Parathyroid adenoma (tissue), 2 donors: ENCODE data around the gene CABLES1.

Experiments
- H2AFZ ChIP-seq: fragments of 300-600 bp; sonication (generic); one replicate; pipeline ENCODE4 v1.7.0; 2017; ENCODE audit warnings: antibody characterized with exemption, mild to moderate bottlenecking
- H3K27ac ChIP-seq: fragments of 300-600 bp; sonication (generic); one replicate; pipeline ENCODE4 v1.7.0; 2017
- H3K27me3 ChIP-seq: fragments of 300-600 bp; sonication (generic); one replicate; pipeline ENCODE4 v1.7.0; 2017; ENCODE audit warnings: low read length; ENCODE audit not compliant: control insufficient read depth, insufficient read depth
- H3K36me3 ChIP-seq: fragments of 300-600 bp; sonication (generic); one replicate; pipeline ENCODE4 v1.7.0; 2017; ENCODE audit warnings: low read length; ENCODE audit not compliant: control insufficient read depth, insufficient read depth
- H3K4me1 ChIP-seq: fragments of 300-600 bp; sonication (generic); one replicate; pipeline ENCODE4 v1.7.0; 2017; ENCODE audit warnings: control low read depth
- H3K4me2 ChIP-seq: fragments of 300-600 bp; sonication (generic); one replicate; pipeline ENCODE4 v1.7.0; 2017; ENCODE audit warnings: low read length
- H3K4me3 ChIP-seq: fragments of 300-600 bp; sonication (generic); one replicate; pipeline ENCODE4 v1.7.0; 2017; ENCODE audit warnings: low read depth, low read length
- H3K79me2 ChIP-seq: fragments of 300-600 bp; sonication (generic); one replicate; pipeline ENCODE4 v1.7.0; 2017; ENCODE audit warnings: control low read depth
- H3K9ac ChIP-seq: fragments of 300-600 bp; sonication (generic); one replicate; pipeline ENCODE4 v1.7.0; 2017; ENCODE audit warnings: mild to moderate bottlenecking
- H3K9me3 ChIP-seq: fragments of 300-600 bp; sonication (generic); one replicate; pipeline ENCODE4 v1.7.0; 2017; ENCODE audit warnings: low read length; ENCODE audit not compliant: control insufficient read depth
- CTCF ChIP-seq: fragments of 300-600 bp; sonication (generic); IDR thresholded peaks from one replicate; pipeline ENCODE4 v1.7.0; 2017; ENCODE audit warnings: antibody characterized with exemption, mild to moderate bottlenecking
- donor health status: primary hyperparathyroidism.

Gene CABLES1

GRCh38 chr18:23237524-23238151 is 102.4 kb downstream of the CABLES1 start:
- Histone ChIP-seq H2AFZ (no peak overlapping the region), H3K9ac (no peak overlapping the region), H3K27me3 (no peaks in the 10 kb centered on the region), H3K9me3 (no peaks in the 10 kb centered on the region), H3K4me2 (no peak overlapping the region), H3K27ac (no peak overlapping the region), H3K36me3 (no peaks in the 10 kb centered on the region), H3K4me1 (no peaks in the 10 kb centered on the region), H3K79me2 (no peaks in the 10 kb centered on the region), H3K4me3 (no peak overlapping the region)
- no peak for TF ChIP-seq CTCF

DNA sequence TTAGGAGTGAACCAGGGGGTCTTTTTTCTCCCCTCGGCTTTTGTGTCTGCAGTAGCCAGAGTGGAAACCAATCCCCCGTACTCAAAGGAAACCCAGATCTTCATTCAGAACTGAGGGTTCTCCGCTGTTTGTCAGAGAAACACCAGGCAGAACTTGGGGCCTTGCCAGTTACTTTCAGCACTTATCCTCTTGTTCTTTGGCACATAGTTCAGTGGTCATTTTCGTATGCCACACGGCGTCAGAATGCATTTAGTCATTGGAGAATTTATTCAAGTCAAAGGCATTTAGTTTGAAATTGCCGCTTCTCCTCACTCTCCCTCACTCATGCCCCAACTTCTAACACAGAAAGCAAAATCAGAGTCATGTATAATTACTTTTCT is 102.9 kb downstream of the CABLES1 start:
- no peak for TF ChIP-seq CTCF
- Histone ChIP-seq H3K36me3 (no peaks in the 10 kb centered on the region), H3K4me3 (no peak overlapping the region), H3K27me3 (no peaks in the 10 kb centered on the region), H3K4me2 (no peak overlapping the region), H3K4me1 (no peaks in the 10 kb centered on the region), H3K9me3 (no peaks in the 10 kb centered on the region), H3K9ac (no peak overlapping the region), H3K79me2 (no peaks in the 10 kb centered on the region), H2AFZ (no peak overlapping the region), H3K27ac (no peak overlapping the region)

- no peak overlapping the region for H2AFZ ChIP-seq
- H3K4me2 ChIP-seq: no peak overlapping the region
- H3K9me3 ChIP-seq: no peaks in the 10 kb centered on the region
- no peaks in the 10 kb centered on the region for H3K4me1 ChIP-seq
- no peak overlapping the region for H3K4me3 ChIP-seq
- no peak overlapping the region for H3K27ac ChIP-seq
- no peaks in the 10 kb centered on the region for H3K27me3 ChIP-seq
- H3K36me3 ChIP-seq: no peaks in the 10 kb centered on the region
- no peak overlapping the region for H3K9ac ChIP-seq
- no peaks in the 10 kb centered on the region for H3K79me2 ChIP-seq
- TF ChIP-seq CTCF: no peak
Measured at GRCh38 chr18:23238651-23239349, 103.5 kb downstream of the CABLES1 start.

- Histone ChIP-seq H3K9me3 (no peaks in the 10 kb centered on the region), H3K36me3 (no peaks in the 10 kb centered on the region), H3K4me3 (no peak overlapping the region), H2AFZ (no peak overlapping the region), H3K79me2 (no peaks in the 10 kb centered on the region), H3K4me1 (no peaks in the 10 kb centered on the region), H3K27me3 (no peaks in the 10 kb centered on the region), H3K27ac (no peak overlapping the region), H3K9ac (no peak overlapping the region), H3K4me2 (no peak overlapping the region)
- TF ChIP-seq CTCF: no peak
Measured at GRCh38 chr18:23239350-23239692, 104.0 kb downstream of the CABLES1 start.
